ENCODE data around the gene CDC16.

Gene CDC16

DNA sequence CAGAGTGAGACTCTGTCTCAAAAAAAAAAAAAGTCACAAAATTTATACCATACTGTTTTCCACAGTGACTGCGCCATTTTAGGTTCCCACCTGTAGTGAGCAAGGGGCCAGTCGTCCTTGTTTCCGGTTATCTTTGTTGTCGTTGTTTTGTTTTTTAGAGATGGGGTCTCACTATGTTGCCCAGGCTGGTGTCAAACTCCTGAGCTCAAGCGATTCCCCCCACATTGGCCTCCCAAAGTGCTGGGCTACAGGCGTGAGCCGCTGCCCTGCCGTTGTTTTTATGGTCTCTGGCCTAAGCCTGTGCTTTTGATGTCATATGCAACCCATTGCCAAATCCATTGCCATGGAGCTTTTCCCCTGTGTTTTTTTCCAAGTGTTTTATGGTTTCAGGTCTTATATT, 50.0 kb downstream of the CDC16 start:
- DNase-seq (ENCODE audit: insufficient read length, low spot score): no peak
- TF ChIP-seq PAX5 (IDR thresholded peaks at IDR 0.05; ENCODE audit: insufficient read depth, low read length, severe bottlenecking) (no peak), POLR2AphosphoS5 (IDR thresholded peaks at IDR 0.05; ENCODE audit: low read depth, low read length) (no peak), POU2F2 (IDR thresholded peaks at IDR 0.05; ENCODE audit: low read depth, low read length) (no peak)
- no peak for FAIRE-seq

DNA sequence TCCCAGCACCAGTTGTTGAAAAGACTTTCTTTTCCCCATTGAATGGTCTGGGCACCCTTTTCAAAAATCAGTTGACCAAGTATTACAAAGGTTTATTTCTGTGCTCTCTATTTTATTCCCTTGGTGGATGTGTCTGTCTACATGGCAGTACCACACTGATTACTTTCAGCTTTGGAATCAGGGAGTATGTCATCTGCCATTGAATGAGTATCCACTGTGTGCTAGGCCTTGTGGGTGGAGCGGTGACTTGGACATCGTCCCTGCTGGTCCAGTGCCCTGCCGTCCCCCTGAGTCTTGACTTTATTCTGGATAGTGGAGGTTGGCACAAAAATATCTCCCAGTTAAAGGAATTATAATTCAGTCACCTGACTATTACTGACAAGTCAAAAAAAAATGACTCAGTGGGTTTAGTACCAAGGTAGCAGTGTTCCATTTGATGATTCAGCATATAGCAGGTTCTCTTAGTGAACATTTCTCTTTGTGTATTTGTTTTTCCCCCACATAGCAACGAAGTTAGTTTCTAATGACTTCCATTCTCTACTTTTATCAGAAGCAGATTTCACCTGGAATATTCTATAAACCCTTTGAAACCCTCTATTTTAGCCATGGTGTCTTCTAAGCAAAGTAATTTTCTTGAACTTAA, 50.6 kb downstream of the CDC16 start:
- TF ChIP-seq SPI1 (IDR thresholded peaks at IDR 0.05; ENCODE audit: low read depth, low read length): no peak
- no peak for TF ChIP-seq POLR2AphosphoS5 (IDR thresholded peaks at IDR 0.05; ENCODE audit: low read depth, low read length)
- TF ChIP-seq POU2F2 (IDR thresholded peaks at IDR 0.05; ENCODE audit: low read depth, low read length): no peak
- no peak for TF ChIP-seq POLR2A (IDR thresholded peaks at IDR 0.05; ENCODE audit: low read depth, low read length)
- DNase-seq (ENCODE audit: insufficient read length, low spot score) (no peak), FAIRE-seq (no peak)

DNA sequence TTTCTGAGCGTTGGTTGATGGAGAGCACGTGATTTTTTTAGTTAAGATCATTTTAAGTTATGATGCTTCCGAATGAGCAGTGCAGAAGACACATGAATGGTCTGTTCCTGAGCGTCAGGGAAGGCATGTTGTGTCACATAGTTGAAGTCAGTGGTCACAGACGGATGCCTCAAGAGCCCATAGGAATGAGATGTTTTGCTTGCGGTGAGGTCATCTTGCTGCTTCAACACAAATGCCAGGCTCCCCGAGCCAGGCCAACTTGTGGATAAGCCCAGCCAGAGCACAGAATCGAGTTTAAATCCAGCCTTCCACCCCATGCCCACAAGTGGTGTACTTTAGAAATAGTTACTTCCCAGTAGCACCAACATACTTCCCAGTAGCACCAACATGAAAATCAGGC, 52.1 kb downstream of the CDC16 start:
- DNase-seq (ENCODE audit: insufficient read length, low spot score): no peak
- TF ChIP-seq SPI1 (IDR thresholded peaks at IDR 0.05; ENCODE audit: low read depth, low read length) (no peak), PAX5 (IDR thresholded peaks at IDR 0.05; ENCODE audit: insufficient read depth, low read length, severe bottlenecking) (no peak), POLR2AphosphoS5 (IDR thresholded peaks at IDR 0.05; ENCODE audit: low read depth, low read length) (no peak), POLR2A (IDR thresholded peaks at IDR 0.05; ENCODE audit: low read depth, low read length) (no peak)
- no peak for FAIRE-seq

DNA sequence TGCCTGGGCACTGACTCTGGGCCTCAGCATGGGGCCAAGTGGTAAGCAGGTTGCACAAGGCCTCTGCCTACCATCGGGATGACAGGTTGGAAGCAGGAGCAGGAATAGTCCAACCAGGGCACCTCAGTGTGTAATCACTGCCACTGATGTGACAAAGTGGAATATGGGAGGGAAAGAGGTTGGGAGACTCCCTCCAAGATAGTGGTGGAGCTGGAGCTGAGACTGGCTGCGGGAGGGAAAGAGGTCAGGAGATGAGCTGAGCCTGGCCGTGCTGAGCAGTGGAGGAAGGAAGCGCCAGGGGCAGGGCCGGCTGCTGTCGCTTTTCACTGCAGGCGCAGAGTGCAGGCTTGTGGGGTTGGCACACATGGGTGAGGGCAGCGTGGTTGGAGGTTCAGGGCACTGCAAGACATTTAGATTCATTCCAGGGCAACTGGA, 53.5 kb downstream of the CDC16 start:
- FAIRE-seq (no peak), DNase-seq (ENCODE audit: insufficient read length, low spot score) (no peak)
- TF ChIP-seq SPI1 (IDR thresholded peaks at IDR 0.05; ENCODE audit: low read depth, low read length) (no peak), TAF1 (IDR thresholded peaks at IDR 0.05; ENCODE audit: low read depth, low read length) (no peak), POLR2A (IDR thresholded peaks at IDR 0.05; ENCODE audit: low read depth, low read length) (peak; percentile 17; the same call in 1 of the 2 replicates), PAX5 (IDR thresholded peaks at IDR 0.05; ENCODE audit: insufficient read depth, low read length, severe bottlenecking) (no peak), POLR2AphosphoS5 (IDR thresholded peaks at IDR 0.05; ENCODE audit: low read depth, low read length) (peak; percentile 60; the same call in 1 of the 2 replicates)

DNA sequence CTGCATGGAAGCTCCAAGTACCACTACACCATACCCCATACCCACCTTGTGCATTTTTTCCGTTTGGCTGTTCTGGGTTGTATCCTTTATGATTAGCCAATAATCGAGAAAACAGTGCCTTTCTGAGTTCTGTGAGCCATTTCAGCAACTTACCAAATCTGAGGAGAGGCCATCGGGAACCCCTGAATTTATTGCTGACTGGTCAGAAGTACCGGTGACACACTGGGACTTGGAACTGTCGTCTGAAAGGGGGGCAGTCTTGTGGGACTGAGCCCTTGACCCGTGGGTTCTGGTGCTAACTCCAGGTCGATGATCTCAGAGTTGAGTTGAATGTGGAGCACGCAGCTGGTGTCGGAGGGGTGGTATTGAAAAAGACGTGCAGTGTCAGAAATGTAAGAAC, 61.8 kb downstream of the CDC16 start:
- FAIRE-seq: no peak

DNA sequence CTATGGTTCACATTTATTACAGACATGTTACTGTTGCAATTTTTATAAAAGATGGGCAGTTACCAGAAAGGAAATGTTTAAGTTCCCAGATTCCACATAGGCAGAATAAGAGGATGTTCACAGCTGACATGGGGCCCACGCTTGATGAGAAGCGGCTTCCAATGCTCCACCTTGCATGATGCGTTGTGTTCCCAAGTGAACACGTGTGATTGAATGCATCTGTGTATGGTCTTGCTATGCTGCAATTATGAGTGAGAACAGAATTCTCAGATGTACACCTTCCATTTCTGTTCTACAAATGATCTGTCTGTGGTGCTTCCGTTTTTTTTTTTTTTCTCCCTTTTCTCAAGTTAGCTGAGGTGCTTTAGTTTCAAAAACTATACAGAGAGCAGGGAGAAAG, 62.2 kb downstream of the CDC16 start:
- no peak for FAIRE-seq

More for the DNA sequence above, 61.8 kb downstream of the CDC16 start:
- TF ChIP-seq SPI1 (IDR thresholded peaks at IDR 0.05; ENCODE audit: low read depth, low read length) (no peak), POLR2A (IDR thresholded peaks at IDR 0.05; ENCODE audit: low read depth, low read length) (no peak), POU2F2 (IDR thresholded peaks at IDR 0.05; ENCODE audit: low read depth, low read length) (no peak), TAF1 (IDR thresholded peaks at IDR 0.05; ENCODE audit: low read depth, low read length) (no peak), PAX5 (IDR thresholded peaks at IDR 0.05; ENCODE audit: insufficient read depth, low read length, severe bottlenecking) (no peak), POLR2AphosphoS5 (IDR thresholded peaks at IDR 0.05; ENCODE audit: low read depth, low read length) (no peak)
- DNase-seq (ENCODE audit: insufficient read length, low spot score): no peak

DNA sequence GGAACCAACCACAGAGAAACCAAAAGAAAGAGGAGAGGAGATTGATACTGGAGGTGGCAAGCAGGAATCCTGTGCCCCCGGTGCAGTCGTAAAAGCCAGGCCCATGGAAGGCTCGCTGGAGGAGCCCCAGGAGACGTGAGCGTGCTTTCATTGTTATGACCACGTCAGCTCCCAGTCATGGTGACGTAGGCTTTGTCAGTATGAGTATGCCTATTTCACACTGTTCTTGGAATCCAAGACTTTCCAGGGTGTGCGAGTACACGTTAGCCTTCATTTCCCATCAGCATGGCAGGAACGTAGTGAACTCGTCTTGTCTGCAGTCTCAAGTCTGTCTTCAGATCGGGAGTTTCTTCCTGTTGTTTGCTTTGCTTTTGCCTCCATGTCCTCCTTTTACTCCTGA, 64.2 kb downstream of the CDC16 start:
- FAIRE-seq (no peak), DNase-seq (ENCODE audit: insufficient read length, low spot score) (no peak)
- TF ChIP-seq POLR2AphosphoS5 (IDR thresholded peaks at IDR 0.05; ENCODE audit: low read depth, low read length) (no peak), SPI1 (IDR thresholded peaks at IDR 0.05; ENCODE audit: low read depth, low read length) (no peak), TAF1 (IDR thresholded peaks at IDR 0.05; ENCODE audit: low read depth, low read length) (no peak), POLR2A (IDR thresholded peaks at IDR 0.05; ENCODE audit: low read depth, low read length) (no peak), POU2F2 (IDR thresholded peaks at IDR 0.05; ENCODE audit: low read depth, low read length) (no peak)

More for the DNA sequence above, 62.2 kb downstream of the CDC16 start:
- DNase-seq (ENCODE audit: insufficient read length, low spot score): no peak
- TF ChIP-seq PAX5 (IDR thresholded peaks at IDR 0.05; ENCODE audit: insufficient read depth, low read length, severe bottlenecking): no peak
- TF ChIP-seq POU2F2 (IDR thresholded peaks at IDR 0.05; ENCODE audit: low read depth, low read length): no peak
- TF ChIP-seq TAF1 (IDR thresholded peaks at IDR 0.05; ENCODE audit: low read depth, low read length): no peak
- TF ChIP-seq SPI1 (IDR thresholded peaks at IDR 0.05; ENCODE audit: low read depth, low read length): no peak
- TF ChIP-seq POLR2A (IDR thresholded peaks at IDR 0.05; ENCODE audit: low read depth, low read length): no peak
- no peak for TF ChIP-seq POLR2AphosphoS5 (IDR thresholded peaks at IDR 0.05; ENCODE audit: low read depth, low read length)

DNA sequence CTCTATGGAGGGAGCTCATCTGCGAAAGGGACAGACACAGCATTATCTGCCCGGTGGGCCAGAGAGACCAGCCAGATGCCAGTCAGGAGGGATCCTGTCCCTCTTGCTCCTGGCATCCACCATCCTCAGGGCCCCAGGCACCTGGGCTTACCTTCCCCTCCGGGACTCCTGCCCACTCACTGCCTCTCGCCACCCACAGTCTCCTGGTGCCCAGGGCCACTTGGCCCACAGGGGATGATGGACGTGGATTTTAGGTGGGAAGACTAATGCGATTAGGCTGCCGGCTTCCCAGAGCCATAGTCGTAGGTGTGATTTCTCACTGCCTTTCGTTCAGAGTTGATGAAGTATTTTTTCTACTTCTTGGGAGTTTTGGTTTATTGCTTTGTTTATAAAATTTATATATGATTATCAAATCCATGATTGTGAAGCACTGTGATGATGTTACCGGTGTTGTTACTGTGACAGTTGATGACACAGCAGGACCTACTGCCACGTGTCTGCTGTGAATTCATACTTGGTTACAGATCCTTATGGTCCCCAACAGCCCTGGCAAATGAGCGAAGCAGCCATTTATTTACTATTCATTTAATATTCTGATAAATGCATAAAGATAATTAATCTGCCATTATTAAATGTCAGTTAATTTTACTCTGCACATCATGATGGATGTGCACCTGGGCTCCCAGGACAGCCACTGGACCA, 65.1 kb downstream of the CDC16 start:
- FAIRE-seq (no peak), DNase-seq (ENCODE audit: insufficient read length, low spot score) (no peak)
- TF ChIP-seq SPI1 (IDR thresholded peaks at IDR 0.05; ENCODE audit: low read depth, low read length): no peak
- no peak for TF ChIP-seq POLR2A (IDR thresholded peaks at IDR 0.05; ENCODE audit: low read depth, low read length)
- TF ChIP-seq POLR2AphosphoS5 (IDR thresholded peaks at IDR 0.05; ENCODE audit: low read depth, low read length): no peak
- TF ChIP-seq PAX5 (IDR thresholded peaks at IDR 0.05; ENCODE audit: insufficient read depth, low read length, severe bottlenecking): no peak
- TF ChIP-seq POU2F2 (IDR thresholded peaks at IDR 0.05; ENCODE audit: low read depth, low read length): no peak
- no peak for TF ChIP-seq TAF1 (IDR thresholded peaks at IDR 0.05; ENCODE audit: low read depth, low read length)

DNA sequence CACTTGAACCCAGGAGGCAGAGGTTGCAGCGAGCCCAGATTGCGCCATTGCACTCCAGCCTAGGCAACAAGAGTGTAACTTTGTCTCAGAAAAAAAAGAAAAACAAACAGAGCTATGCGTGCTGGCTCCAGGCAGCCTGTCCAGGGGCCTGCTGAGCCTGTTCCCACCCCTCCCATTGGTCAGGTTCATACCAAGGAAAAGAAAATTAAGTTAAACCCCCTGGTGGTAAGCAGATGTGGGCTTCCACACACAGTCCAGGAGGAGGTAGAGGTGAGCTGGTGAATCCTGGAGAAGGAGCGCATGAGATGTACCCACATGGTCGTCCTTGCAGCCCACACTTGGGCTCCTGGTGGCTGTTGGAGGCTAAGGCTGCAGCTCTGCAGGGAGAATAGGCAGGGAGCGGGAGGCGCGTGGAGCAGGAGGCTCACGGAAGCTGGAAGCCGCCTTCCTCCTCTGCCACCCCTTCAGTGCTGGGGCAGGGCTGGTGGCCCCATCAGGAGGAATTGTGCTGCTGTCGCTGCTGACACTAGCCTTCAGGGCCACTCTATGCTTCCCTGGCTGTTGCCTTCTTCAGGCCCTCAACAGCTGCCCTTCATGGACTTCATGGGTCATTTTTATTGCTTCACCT, 69.1 kb downstream of the CDC16 start:
- FAIRE-seq (no peak), DNase-seq (ENCODE audit: insufficient read length, low spot score) (no peak)
- TF ChIP-seq POU2F2 (IDR thresholded peaks at IDR 0.05; ENCODE audit: low read depth, low read length) (no peak), PAX5 (IDR thresholded peaks at IDR 0.05; ENCODE audit: insufficient read depth, low read length, severe bottlenecking) (no peak), POLR2A (IDR thresholded peaks at IDR 0.05; ENCODE audit: low read depth, low read length) (no peak), TAF1 (IDR thresholded peaks at IDR 0.05; ENCODE audit: low read depth, low read length) (no peak), SPI1 (IDR thresholded peaks at IDR 0.05; ENCODE audit: low read depth, low read length) (no peak), POLR2AphosphoS5 (IDR thresholded peaks at IDR 0.05; ENCODE audit: low read depth, low read length) (no peak)

All from GM12891 (cell line).